NT2/D1 (cell line): ENCODE data around the gene SSU72.
"Not testable (repeated sequence)": the region's sequence is repeated elsewhere in the genome, so short reads cannot be mapped to it uniquely, and the experiment has no call there.

ENCODE experiments used
- SUZ12 ChIP-seq: IDR thresholded peaks from 2 replicates; pipeline ENCODE4 v1.6.1; 2011; ENCODE audit not compliant: insufficient read length, insufficient read depth; ENCODE audit errors: extremely low read depth
- YY1 ChIP-seq: IDR thresholded peaks from 2 replicates; pipeline ENCODE4 v1.6.1; 2011; ENCODE audit not compliant: insufficient read length, insufficient read depth
- ZNF274 ChIP-seq: IDR thresholded peaks from 2 replicates; pipeline ENCODE4 v1.6.1; 2011; ENCODE audit warnings: mild to moderate bottlenecking, low read depth, low read length

DNA sequence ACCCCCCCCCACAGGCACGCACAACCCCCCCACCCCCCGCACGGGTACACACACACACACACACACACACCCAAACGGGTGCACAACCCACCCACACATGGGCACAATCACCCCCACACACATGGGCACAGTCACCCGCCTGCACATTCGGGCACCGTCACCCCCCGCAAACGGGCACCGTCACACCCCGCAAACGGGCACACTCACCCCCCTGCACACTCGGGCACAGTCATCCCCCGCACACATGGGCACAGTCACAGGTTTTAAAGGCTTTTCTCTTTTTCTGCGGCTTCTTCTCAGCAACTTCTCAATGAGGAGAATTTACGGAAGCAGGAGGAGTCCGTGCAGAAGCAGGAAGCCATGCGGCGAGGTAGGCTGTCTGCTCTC, 56.0 kb downstream of the SSU72 start:
- TF ChIP-seq ZNF274, YY1, SUZ12: not testable (repeated sequence)
